Gastroesophageal sphincter (tissue), 4 donors: Measurements from ENCODE around the gene KRTAP5-1. TPM values are rescaled to one million over a fixed set of nuclear protein-coding genes. Genes with fewer than 3 reads are reported as not detected.
"Not testable (repeated sequence)": the region's sequence is repeated elsewhere in the genome, so short reads cannot be mapped to it uniquely, and the experiment has no call there.

Experiments
- ATAC-seq: fragments of 150-250 bp; one replicate; pipeline ENCODE4 v1.9.1; 2016; ENCODE audit warnings: mild to moderate bottlenecking, moderate library complexity
- H3K27ac ChIP-seq, 4 donors: fragments of 200-600 bp; sonication (generic) in 3 of 4; 1 replicate in 3 of 4; 2 replicates in 1 of 4; pipeline ENCODE4 v1.5.1; 2016 to 2019
- H3K27me3 ChIP-seq: fragments of 200-600 bp; sonication (generic); one replicate; pipeline ENCODE4 v1.5.1; 2019
- H3K36me3 ChIP-seq, 2 donors: fragments of 200-600 bp; sonication (generic); one replicate each; pipeline ENCODE4 v1.5.1; 2019; ENCODE audit warnings: control low read depth in 1 of 2
- H3K4me1 ChIP-seq, 3 donors: fragments of 200-600 bp; sonication (generic); 1 replicate in 2 of 3; 2 replicates in 1 of 3; pipeline ENCODE4 v1.5.1; 2016 to 2019; ENCODE audit warnings: control low read depth in 2 of 3
- H3K4me3 ChIP-seq, 2 donors: fragments of 200-600 bp; sonication (generic); one replicate each; pipeline ENCODE4 v1.5.1; 2019; ENCODE audit warnings: mild to moderate bottlenecking in 1 of 2, moderate library complexity in 1 of 2
- H3K9me3 ChIP-seq, 3 donors: fragments of 200-600 bp; sonication (generic); one replicate each; pipeline ENCODE4 v1.5.1; 2017 to 2019; ENCODE audit warnings: control low read depth in 2 of 3
- EP300 ChIP-seq: sonication (generic); formaldehyde crosslinking; IDR thresholded peaks from one replicate; pipeline ENCODE4 v1.6.1; 2017; ENCODE audit warnings: antibody characterized with exemption, mild to moderate bottlenecking
- POLR2A ChIP-seq, 2 donors: fragments of 450-650 bp; IDR thresholded peaks; one replicate each; pipeline ENCODE4 v1.6.1; 2017; ENCODE audit warnings: antibody characterized with exemption in 2 of 2, mild to moderate bottlenecking in 2 of 2, moderate library complexity in 1 of 2
- POLR2AphosphoS5 ChIP-seq: sonication (generic); formaldehyde crosslinking; IDR thresholded peaks from one replicate; pipeline ENCODE4 v1.6.1; 2017; ENCODE audit warnings: antibody characterized with exemption
- WGBS, 2 donors: methylation state at CpG; one replicate each; pipeline ENCODE4 v1.1.5; 2018; ENCODE audit warnings: low coverage in 1 of 2; 5-methylcytosine and 5-hydroxymethylcytosine counted together
- total RNA-seq, 4 donors: library from RNA; depleted of rRNA; stranded (reverse); fragments of >200 nt; gene quantifications; one replicate each; pipeline ENCODE4 v1.1.0, GENCODE V29; 2016
- TF ChIP-seq, protein P1 (sequence below), 4 experiments: fragments of 200-600 bp in 2 of 4; fragments of 450-650 bp in 2 of 4; sonication (generic) in 1 of 4; IDR thresholded peaks; one replicate each; pipeline ENCODE4 v1.5.1; 2017 to 2019; ENCODE audit warnings: antibody characterized with exemption in 4 of 4, mild to moderate bottlenecking in 2 of 4, moderate library complexity in 2 of 4

KRTAP5-1 gene
- total RNA-seq, 4 donors from 2014 or later, result not detected

DNA sequence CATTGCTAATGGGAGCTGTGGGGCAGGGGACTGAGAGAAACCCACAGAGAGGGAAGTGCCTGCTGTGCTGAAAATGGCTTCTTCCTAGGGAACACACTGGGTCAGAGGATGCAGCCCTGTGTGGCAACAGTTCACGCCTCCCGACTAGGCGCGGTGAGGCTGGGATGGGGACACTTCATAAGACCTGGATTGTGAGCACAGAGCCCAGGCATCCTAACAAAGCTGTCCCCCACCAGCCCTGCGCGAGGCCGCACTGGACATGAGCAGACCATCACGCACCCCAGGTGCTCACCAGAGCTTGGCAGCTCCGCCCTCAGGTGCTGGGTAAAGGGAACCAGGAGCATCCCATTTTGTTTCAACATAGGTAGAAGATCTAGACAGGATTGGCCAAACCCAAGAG lies 38.6 kb upstream of the KRTAP5-1 start:
- ATAC-seq, result no peak
- TF ChIP-seq POLR2A (IDR thresholded peaks at IDR 0.05), result no peak
- no peak for TF ChIP-seq POLR2AphosphoS5
- TF ChIP-seq EP300, result no peak
- TF ChIP-seq, protein P1, sequence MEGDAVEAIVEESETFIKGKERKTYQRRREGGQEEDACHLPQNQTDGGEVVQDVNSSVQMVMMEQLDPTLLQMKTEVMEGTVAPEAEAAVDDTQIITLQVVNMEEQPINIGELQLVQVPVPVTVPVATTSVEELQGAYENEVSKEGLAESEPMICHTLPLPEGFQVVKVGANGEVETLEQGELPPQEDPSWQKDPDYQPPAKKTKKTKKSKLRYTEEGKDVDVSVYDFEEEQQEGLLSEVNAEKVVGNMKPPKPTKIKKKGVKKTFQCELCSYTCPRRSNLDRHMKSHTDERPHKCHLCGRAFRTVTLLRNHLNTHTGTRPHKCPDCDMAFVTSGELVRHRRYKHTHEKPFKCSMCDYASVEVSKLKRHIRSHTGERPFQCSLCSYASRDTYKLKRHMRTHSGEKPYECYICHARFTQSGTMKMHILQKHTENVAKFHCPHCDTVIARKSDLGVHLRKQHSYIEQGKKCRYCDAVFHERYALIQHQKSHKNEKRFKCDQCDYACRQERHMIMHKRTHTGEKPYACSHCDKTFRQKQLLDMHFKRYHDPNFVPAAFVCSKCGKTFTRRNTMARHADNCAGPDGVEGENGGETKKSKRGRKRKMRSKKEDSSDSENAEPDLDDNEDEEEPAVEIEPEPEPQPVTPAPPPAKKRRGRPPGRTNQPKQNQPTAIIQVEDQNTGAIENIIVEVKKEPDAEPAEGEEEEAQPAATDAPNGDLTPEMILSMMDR (IDR thresholded peaks at IDR 0.05), result no peak
- WGBS, 2 donors, result 100% methylated on average over 1 of the region's 9 CpGs; no CpG with 5 or more reads in 1 of the 2 donors
- Histone ChIP-seq H3K4me3 (no peak overlapping the region), H3K36me3 (no peaks in the 10 kb centered on the region), H3K9me3 (no peaks in the 10 kb centered on the region), H3K27ac (no peak overlapping the region), H3K27me3 (peaks cover 65% of the 10 kb centered on the region), H3K4me1 (peaks cover 0 to 1% (median 0%) of the 10 kb centered on the region in 3 donors)

DNA sequence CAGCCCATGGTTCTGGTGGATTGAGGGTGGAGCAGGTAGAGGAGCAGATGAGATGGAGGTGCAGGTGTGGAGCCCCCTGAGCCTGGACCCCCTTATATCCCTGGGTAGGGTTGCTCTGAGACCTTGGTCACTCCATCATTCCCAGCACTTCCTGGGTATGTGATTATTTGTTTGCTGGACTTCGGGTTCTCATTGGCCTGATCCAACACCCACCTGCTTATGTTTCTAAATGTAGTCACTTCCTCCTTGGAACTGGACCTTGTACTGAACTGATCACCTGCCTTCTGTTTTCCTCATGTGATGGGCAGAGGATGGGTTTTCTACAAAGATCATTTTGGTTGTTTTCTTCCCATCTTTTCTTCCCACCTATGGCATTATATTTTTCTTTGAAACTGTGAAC lies 37.0 kb upstream of the KRTAP5-1 start, which contains the start of gene KRTAP5-4:
TSS of gene KRTAP5-4 (minus strand) at position 53 of the 400 bp plus-strand sequence. CDS start at position 8, 45 bp downstream.
- Histone ChIP-seq H3K27ac (no peak within 1 kb of the TSS), H3K4me3 (no peak within 1 kb of the TSS), H3K27me3 (peaks cover 63% of the 10 kb centered on the region), H3K9me3 (no peaks in the 10 kb centered on the region), H3K4me1 (no peaks in the 10 kb centered on the region), H3K36me3 (no peaks in the 10 kb centered on the region)
- 0 to 38% methylated on average over 1 of the region's 1 CpG for WGBS, 2 donors
- no peak for ATAC-seq
- no peak for TF ChIP-seq POLR2A (IDR thresholded peaks at IDR 0.05)
- TF ChIP-seq POLR2AphosphoS5, result no peak
- TF ChIP-seq, protein P1 (IDR thresholded peaks at IDR 0.05), result no peak
- no peak for TF ChIP-seq EP300

DNA sequence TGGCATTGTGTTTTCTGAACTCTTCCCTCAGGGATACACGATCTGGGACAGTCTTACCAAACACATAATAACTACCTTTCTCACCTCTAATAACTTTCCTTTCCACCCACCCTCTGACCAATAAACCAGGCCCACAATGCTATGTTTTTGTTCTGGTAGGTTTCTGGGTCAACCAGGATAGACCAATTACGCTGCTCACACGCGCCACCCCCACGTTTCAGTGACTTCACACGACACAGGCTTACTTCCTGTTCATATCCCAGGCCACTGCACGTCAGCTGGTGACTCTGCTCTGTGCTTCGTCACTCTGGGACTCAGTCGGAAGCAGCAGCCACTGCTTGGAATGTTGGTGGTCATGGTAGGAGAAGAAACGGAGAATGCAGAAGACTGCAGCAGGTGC lies 34.4 kb upstream of the KRTAP5-1 start:
- WGBS, 2 donors, result 34 to 60% methylated on average over 5 to 9 of the region's 10 CpGs
- Histone ChIP-seq H3K27ac (no peak overlapping the region), H3K4me3 (no peak overlapping the region), H3K36me3 (no peaks in the 10 kb centered on the region), H3K4me1 (no peaks in the 10 kb centered on the region), H3K9me3 (no peaks in the 10 kb centered on the region), H3K27me3 (peaks cover 72% of the 10 kb centered on the region)
- no peak for ATAC-seq
- TF ChIP-seq, protein P1 (IDR thresholded peaks at IDR 0.05), result no peak
- TF ChIP-seq POLR2A (IDR thresholded peaks at IDR 0.05), result no peak

DNA sequence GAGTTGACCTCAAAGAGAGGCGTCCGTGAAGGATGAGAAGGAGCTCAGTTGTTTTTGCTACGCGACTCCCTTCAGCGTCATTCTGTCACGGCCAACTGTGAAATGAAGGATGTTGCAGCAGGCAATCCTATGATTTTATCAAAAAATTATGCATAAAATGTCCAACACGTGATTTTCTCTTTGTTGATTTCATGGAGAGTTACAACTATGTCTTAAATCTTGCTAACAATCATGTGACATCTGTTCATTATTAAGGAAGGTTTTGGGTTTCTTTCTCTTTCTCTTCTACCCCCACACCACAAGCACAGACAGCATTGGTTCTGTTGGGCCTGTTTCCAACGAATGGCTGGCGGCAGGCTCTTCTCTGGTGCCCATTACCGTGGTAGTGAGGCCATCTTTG lies 33.1 kb upstream of the KRTAP5-1 start:
- no peak for ATAC-seq
- Histone ChIP-seq H3K27me3 (peaks cover 76% of the 10 kb centered on the region), H3K27ac (no peak overlapping the region), H3K4me1 (no peaks in the 10 kb centered on the region), H3K4me3 (no peak overlapping the region), H3K36me3 (no peaks in the 10 kb centered on the region), H3K9me3 (no peaks in the 10 kb centered on the region)
- WGBS, 2 donors, result 66 to 67% methylated on average over 9 to 10 of the region's 10 CpGs
- TF ChIP-seq, protein P1 (IDR thresholded peaks at IDR 0.05), result no peak
- no peak for TF ChIP-seq POLR2AphosphoS5

DNA sequence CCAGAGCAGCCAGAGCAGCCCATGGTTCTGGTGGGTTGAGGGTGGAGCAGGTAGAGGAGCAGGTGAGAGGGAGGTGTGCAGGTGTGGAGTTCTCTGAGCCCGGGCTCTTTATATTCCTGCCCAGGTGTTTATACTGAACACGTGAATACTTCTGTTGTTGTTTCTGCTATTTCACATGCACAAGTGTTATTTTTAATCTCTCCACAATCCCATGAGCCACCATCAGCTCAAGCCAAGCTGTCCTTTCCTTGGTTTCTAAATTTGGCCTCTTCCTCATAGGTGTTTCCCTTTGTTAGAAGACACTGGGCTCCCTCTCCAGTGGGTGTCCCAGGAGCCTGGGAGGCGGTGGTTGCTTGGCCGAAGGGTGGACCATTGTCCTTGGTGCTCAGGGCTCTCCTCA lies 23.3 kb upstream of the KRTAP5-1 start, which contains the start of gene KRTAP5-3:
TSS of gene KRTAP5-3 (minus strand) at position 101 of the 400 bp plus-strand sequence. CDS start at position 23, 78 bp downstream.
- peaks cover 61% of the 10 kb centered on the region for H3K27me3 ChIP-seq
- no peaks in the 10 kb centered on the region for H3K36me3 ChIP-seq
- no peak within 1 kb of the TSS for H3K4me3 ChIP-seq
- no peak within 1 kb of the TSS for H3K27ac ChIP-seq
- TF ChIP-seq EP300 (no peak), POLR2A (IDR thresholded peaks at IDR 0.05) (no peak), POLR2AphosphoS5 (no peak)
- TF ChIP-seq, protein P1 (IDR thresholded peaks at IDR 0.05), result no peak
- H3K4me1 ChIP-seq, result no peaks in the 10 kb centered on the region
- H3K9me3 ChIP-seq, result no peaks in the 10 kb centered on the region
- 38 to 60% methylated on average over 1 to 2 of the region's 4 CpGs for WGBS, 2 donors
- no peak for ATAC-seq

DNA sequence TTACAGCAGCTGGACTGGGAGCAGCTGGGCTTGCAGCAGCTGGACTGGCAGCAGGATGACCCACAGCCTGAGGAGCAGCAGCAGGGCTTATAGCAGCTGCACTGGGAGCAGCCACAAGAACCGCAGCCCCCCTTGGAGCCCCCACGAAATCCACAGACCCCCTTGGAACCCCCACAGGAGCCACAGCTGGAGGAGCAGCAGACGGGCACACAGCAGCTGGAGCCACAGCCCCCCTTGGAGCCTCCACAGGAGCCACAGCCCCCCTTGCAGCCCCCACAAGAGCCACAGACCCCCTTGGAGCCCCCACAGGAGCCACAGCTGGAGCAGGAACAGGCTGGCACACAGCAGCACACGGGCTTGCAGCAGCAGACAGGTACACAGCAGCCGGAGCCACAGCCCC lies 22.8 kb upstream of the KRTAP5-1 start:
- ATAC-seq, H3K27ac ChIP-seq, H3K36me3 ChIP-seq, H3K4me1 ChIP-seq, H3K9me3 ChIP-seq, H3K4me3 ChIP-seq: not testable (repeated sequence)
- 40% methylated on average over 1 of the region's 5 CpGs; no CpG with 5 or more reads in 1 of the 2 donors for WGBS, 2 donors
- peaks cover 63% of the 10 kb centered on the region for H3K27me3 ChIP-seq

DNA sequence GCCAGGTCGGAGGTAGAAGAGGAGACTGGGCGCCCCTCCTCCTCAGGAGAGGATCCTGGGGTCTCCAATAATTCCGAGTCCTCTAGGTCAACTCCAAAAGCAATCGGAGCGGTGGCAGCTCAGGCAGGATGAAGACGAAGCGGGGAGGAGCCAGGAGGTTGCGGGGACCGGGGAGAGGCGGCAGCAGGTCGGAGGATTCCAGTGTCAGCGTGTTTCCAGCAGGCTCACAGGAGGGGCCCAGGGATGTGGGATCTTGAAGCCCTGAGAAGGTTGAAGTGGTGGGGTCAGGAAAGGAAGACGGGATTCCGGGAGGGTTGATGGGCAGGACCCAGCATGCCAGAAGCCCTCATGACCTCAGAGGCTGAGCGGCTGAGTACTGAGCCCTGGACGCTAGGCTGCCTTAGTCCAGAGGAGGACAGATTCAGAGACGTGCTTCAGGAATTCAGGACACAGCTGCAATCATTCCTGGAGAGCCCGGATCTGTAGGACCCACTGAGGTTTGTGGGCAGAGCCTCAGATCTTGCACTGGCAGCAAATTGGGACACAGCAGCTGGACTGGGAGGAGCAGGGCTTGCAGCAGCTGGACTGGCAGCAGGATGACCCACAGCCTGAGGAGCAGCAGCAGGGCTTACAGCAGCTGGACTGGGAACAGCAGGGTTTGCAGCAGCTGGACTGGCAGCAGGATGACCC lies 22.2 kb upstream of the KRTAP5-1 start:
- H3K4me3 ChIP-seq, H3K27ac ChIP-seq, H3K9me3 ChIP-seq, H3K4me1 ChIP-seq, H3K36me3 ChIP-seq, ATAC-seq: not testable (repeated sequence)
- WGBS, 2 donors, result 23 to 30% methylated on average over 6 to 15 of the region's 18 CpGs
- peaks cover 63% of the 10 kb centered on the region for H3K27me3 ChIP-seq
